Measurements from ENCODE around the gene RBMS1. TPM values are rescaled to one million over a fixed set of nuclear protein-coding genes. Genes with fewer than 3 reads are reported as not detected.
A peak's percentile ranks its signal among the peaks of the same experiment; 100 is the strongest.

RBMS1 gene
- total RNA-seq, 2 experiments from 2014 or later, result 35.8 to 38.6 TPM

DNA sequence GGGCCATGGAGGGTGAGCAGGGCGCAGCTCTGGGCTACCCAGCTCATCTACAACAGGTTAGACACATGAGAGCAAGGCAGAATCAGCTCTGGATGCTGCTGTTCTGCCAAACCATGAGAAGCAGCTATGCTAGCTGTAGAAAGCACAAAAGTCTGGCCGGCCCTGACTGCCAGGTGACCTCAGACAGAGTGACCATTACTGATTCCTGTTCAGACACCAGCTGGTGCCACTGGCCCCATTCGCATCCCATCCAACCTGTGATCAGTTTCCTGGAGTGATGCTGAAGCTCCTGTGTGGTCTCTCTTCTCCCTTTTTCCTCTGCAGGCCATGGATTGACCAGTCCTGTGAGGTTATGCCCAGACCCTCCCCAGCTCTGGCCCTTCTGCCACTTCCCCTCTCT, 14.3 kb downstream of the RBMS1 start:
- peaks cover 50% of the 10 kb centered on the region for H3K4me1 Mint-ChIP-seq (ENCODE audit: low read depth)
- intact Hi-C loops (cut with micrococcal nuclease), result no loop called here
- ChIA-PET CTCF (interaction anchor here (2.6 kb wide), 1 partner anchor 10 kb away, joined by 10 read pairs; no protein-coding TSS in a partner anchor), POLR2A (interaction anchor here (1.3 kb wide), 1 partner anchor 72 kb away, joined by 4 read pairs; no protein-coding TSS in a partner anchor)
- H3K27ac Mint-ChIP-seq, result peak overlapping the region; percentile 48
- no peak for DNase-seq
- TF ChIP-seq, protein P1, sequence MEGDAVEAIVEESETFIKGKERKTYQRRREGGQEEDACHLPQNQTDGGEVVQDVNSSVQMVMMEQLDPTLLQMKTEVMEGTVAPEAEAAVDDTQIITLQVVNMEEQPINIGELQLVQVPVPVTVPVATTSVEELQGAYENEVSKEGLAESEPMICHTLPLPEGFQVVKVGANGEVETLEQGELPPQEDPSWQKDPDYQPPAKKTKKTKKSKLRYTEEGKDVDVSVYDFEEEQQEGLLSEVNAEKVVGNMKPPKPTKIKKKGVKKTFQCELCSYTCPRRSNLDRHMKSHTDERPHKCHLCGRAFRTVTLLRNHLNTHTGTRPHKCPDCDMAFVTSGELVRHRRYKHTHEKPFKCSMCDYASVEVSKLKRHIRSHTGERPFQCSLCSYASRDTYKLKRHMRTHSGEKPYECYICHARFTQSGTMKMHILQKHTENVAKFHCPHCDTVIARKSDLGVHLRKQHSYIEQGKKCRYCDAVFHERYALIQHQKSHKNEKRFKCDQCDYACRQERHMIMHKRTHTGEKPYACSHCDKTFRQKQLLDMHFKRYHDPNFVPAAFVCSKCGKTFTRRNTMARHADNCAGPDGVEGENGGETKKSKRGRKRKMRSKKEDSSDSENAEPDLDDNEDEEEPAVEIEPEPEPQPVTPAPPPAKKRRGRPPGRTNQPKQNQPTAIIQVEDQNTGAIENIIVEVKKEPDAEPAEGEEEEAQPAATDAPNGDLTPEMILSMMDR (IDR thresholded peaks at IDR 0.05), result no peak
- H3K4me3 Mint-ChIP-seq, result no peak overlapping the region
- H3K27me3 Mint-ChIP-seq, result no peaks in the 10 kb centered on the region
- H3K9me3 Mint-ChIP-seq, result no peaks in the 10 kb centered on the region
- H3K36me3 Mint-ChIP-seq (ENCODE audit: low read depth), result peaks cover 7% of the 10 kb centered on the region
- ATAC-seq, result no peak

DNA sequence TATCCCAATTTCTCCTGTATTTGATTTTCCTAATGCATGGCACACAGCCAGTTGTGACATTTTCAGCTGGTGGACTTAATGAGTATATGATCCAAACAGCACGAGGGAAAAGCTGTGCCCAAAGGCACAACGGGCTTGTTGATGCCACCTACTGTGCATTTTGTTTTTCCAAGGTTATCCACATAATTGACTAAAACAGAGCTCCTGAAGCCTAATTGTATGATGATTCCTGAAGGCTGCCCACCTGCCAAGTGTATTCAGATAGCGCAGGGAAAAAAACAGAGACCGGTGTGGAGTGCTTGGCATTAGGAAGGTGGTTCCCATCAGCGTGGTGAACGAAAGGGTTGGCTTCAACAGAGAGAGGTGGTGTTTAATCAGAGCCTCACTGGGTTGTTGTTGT, 14.9 kb downstream of the RBMS1 start:
- ATAC-seq (no peak), DNase-seq (no peak)
- H3K27ac Mint-ChIP-seq, result no peak overlapping the region
- CTCF ChIA-PET, result interaction anchor here (0.8 to 2.6 kb wide), 4 partner anchors 11 to 50 kb away, joined by 3 to 10 read pairs (median 3); no protein-coding TSS in a partner anchor
- POLR2A ChIA-PET, result interaction anchor here (1.3 kb wide), 1 partner anchor 72 kb away, joined by 4 read pairs; no protein-coding TSS in a partner anchor
- peaks cover 52% of the 10 kb centered on the region for H3K4me1 Mint-ChIP-seq (ENCODE audit: low read depth)
- H3K36me3 Mint-ChIP-seq (ENCODE audit: low read depth), result peaks cover 7% of the 10 kb centered on the region
- H3K4me3 Mint-ChIP-seq, result no peak overlapping the region
- intact Hi-C loops (cut with micrococcal nuclease), result no loop called here
- no peaks in the 10 kb centered on the region for H3K9me3 Mint-ChIP-seq
- no peaks in the 10 kb centered on the region for H3K27me3 Mint-ChIP-seq
- TF ChIP-seq, protein P1 (IDR thresholded peaks at IDR 0.05), result no peak

DNA sequence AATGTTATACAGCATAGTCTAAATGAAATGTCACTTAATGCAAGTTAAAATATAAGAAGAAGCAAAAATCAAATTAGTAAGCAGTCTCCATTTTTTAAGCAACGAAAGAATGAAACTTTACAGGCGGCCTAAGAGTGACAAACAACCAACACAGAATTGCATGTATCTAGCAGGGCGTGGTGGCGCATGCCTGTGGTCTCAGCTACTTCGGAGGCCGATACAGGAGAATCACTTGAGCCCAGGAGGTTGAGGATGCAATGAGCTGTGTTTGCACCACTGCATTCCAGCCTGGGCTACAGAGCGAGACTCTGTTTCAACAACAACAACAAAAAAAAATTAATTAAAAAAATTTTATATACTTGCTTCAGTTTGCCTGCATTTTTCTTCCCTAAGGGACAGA, 16.6 kb downstream of the RBMS1 start:
- ChIA-PET CTCF (no interaction called here), POLR2A (no interaction called here)
- Mint-ChIP-seq H3K4me1 (ENCODE audit: low read depth) (peaks cover 57% of the 10 kb centered on the region), H3K9me3 (no peaks in the 10 kb centered on the region), H3K4me3 (no peak overlapping the region), H3K27ac (no peak overlapping the region), H3K36me3 (ENCODE audit: low read depth) (peaks cover 7% of the 10 kb centered on the region), H3K27me3 (no peaks in the 10 kb centered on the region)
- no peak for ATAC-seq
- intact Hi-C loops (cut with micrococcal nuclease), result no loop called here
- DNase-seq, result no peak
- TF ChIP-seq, protein P1 (IDR thresholded peaks at IDR 0.05), result no peak

DNA sequence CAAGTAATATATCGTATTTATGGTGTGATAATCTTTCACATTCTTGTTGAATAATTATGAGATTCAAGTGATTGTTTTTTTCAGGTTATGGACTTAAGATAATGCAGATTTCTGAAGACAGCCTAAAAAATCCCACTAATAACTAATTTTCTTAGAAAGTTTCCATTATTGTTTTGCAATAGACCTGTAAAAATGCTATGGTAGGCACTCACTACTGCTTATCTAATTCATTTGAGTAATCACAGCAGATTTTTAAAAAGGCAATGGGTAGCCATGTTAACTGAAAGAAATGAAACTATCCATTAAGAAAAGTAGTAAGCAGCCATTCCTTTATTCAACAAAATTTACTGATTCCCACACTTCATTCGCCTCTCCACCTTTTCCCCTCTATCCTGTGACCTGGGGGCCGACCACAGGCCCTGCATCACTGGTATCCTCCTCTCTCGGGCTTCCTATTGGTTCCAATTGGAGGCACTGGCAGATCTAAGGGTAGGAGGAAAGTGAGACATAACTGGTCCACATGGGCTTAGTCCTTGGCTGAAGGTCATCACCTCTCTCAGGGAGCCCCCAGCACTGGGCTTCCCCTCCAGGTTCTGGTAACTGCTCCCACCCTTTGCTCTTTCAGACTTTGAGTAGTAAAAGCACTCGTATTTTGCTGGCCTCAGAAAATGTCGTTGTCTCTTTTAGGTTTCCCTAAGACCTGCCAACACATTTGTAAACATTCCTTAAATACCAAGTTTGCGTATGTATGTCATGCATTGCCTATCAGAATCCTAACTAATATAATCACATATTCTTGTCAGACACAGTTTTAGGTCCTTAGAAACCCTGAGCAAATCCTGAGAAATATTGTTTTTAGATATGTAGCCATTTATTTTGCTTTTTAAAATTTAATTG, 18.5 kb downstream of the RBMS1 start:
- ChIA-PET POLR2A (interaction anchor here (1.3 kb wide), 1 partner anchor 68 kb away, joined by 3 read pairs; no protein-coding TSS in a partner anchor), CTCF (interaction anchor here (1.3 kb wide), 1 partner anchor 10 kb away, joined by 3 read pairs; no protein-coding TSS in a partner anchor)
- Mint-ChIP-seq H3K4me3 (no peak overlapping the region), H3K36me3 (ENCODE audit: low read depth) (peaks cover 7% of the 10 kb centered on the region), H3K27ac (peak overlapping the region; percentile 42), H3K4me1 (ENCODE audit: low read depth) (peaks cover 60% of the 10 kb centered on the region), H3K27me3 (no peaks in the 10 kb centered on the region), H3K9me3 (no peaks in the 10 kb centered on the region)
- ATAC-seq (peak; percentile 60), DNase-seq (no peak)
- intact Hi-C loops (cut with micrococcal nuclease), result no loop called here
- TF ChIP-seq, protein P1 (IDR thresholded peaks at IDR 0.05), result no peak

DNA sequence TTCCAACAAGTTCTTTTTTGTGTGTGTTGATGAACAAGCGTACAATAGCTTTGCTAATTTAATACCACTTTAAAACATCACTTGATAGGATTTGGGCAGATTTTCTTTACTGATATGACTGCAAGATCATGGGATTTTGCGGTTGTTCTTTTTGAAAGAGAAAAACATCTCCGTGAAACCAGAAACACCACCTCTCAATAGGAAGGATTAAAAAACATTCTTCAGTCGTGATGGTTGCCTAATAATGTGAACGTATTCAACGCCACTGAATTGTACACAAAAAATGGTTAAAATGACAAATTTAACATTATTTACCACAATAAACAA, 19.3 kb downstream of the RBMS1 start:
- peak overlapping the region; percentile 31 for H3K4me3 Mint-ChIP-seq
- ATAC-seq (no peak), DNase-seq (no peak)
- intact Hi-C loops (cut with micrococcal nuclease), result no loop called here
- peaks cover 7% of the 10 kb centered on the region for H3K36me3 Mint-ChIP-seq (ENCODE audit: low read depth)
- H3K9me3 Mint-ChIP-seq, result no peaks in the 10 kb centered on the region
- ChIA-PET CTCF (interaction anchor here (0.9 to 1.3 kb wide), 2 partner anchors 11 to 204 kb away, joined by 3 read pairs; no protein-coding TSS in a partner anchor), POLR2A (interaction anchor here (1.3 to 2.1 kb wide), 2 partner anchors 11 to 67 kb away, joined by 3 to 7 read pairs; no protein-coding TSS in a partner anchor)
- no peaks in the 10 kb centered on the region for H3K27me3 Mint-ChIP-seq
- peaks cover 60% of the 10 kb centered on the region for H3K4me1 Mint-ChIP-seq (ENCODE audit: low read depth)
- TF ChIP-seq, protein P1 (IDR thresholded peaks at IDR 0.05), result no peak
- H3K27ac Mint-ChIP-seq, result peak overlapping the region; percentile 41

Measured in activated CD8-positive, alpha-beta T cell treated with anti-CD3 and anti-CD28 coated beads for 36 hours (primary cell).